NCI-H1417 (cell line): ENCODE results near the gene RRN3.
"Not testable (repeated sequence)": the region's sequence is repeated elsewhere in the genome, so short reads cannot be mapped to it uniquely, and the experiment has no call there.

Experiments
- DNase-seq, 3 experiments: peaks; one replicate each; lab custom pipeline; 2025; lab: John Stamatoyannopoulos, UW

Gene RRN3, protein sequence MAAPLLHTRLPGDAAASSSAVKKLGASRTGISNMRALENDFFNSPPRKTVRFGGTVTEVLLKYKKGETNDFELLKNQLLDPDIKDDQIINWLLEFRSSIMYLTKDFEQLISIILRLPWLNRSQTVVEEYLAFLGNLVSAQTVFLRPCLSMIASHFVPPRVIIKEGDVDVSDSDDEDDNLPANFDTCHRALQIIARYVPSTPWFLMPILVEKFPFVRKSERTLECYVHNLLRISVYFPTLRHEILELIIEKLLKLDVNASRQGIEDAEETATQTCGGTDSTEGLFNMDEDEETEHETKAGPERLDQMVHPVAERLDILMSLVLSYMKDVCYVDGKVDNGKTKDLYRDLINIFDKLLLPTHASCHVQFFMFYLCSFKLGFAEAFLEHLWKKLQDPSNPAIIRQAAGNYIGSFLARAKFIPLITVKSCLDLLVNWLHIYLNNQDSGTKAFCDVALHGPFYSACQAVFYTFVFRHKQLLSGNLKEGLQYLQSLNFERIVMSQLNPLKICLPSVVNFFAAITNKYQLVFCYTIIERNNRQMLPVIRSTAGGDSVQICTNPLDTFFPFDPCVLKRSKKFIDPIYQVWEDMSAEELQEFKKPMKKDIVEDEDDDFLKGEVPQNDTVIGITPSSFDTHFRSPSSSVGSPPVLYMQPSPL

DNA sequence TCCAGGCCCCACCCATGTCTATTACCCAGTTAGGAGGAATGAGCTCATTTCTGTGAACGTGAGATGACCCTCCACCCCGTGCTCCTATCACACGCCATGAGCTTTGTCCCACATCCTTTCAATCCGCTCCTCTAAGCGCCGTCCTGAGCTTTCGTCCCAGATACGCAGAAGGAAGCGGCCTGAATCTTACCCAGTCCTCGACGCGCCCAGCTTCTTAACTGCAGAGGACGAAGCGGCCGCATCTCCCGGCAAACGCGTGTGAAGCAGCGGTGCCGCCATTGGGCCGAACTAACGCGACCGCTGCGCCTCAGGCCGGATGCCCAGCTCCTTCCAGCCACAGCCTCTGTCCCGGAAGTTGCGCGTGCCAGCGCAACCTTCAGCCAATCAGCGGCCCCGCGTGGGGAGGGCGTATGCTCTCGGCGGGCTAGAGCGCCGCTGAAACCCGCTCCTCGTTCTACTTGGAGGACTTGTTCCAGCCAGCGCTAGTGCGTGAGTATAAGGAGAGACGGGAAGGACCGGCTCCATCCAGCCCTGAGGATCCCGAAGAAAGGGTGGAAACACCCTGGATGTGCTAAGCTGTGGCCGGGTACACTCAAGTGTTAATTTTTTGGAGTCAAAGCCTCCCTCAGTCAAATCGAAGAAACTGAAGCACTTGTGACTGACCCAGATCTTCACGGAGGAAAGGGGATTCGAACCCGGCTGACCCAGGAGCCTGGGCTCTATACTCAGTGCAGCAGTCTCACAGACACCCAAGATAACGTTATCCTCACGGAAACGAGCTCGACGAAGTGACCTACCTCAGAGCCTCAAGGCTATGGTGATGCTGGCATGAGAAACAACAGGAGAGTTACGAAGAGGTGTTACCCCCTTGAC lies at the start of gene RRN3:
RRN3 (minus strand) TSS at position 318 of the 873 bp plus-strand sequence; CDS start at position 279, 39 bp downstream.
- peak; percentile 76 to 93 (median 92) for DNase-seq

DNA sequence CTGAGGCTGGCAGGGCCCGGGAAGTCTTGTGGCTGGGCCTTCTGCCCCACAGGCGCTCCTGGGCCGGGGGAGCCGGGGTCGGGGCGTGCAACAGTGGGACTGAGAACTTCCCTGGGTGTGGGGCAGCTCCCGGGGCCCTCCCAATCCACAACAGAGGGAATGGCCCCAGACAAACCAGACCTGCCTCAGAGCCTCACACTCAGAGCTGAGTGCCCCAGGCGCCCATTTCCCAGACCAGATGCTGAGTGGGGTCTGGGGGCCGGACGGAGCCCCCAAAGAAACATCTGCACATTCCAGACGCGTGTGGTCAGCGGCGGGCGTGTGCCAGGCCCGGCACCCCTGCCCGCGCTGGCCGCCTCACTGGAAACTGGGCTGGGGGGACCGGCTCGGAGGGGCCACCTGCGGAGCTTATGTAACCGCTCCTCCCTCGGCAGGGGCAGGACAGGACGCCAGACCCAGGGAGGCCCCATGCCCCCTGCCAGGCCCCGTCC lies 49.6 kb upstream of the RRN3 start:
- DNase-seq: not testable (repeated sequence)

DNA sequence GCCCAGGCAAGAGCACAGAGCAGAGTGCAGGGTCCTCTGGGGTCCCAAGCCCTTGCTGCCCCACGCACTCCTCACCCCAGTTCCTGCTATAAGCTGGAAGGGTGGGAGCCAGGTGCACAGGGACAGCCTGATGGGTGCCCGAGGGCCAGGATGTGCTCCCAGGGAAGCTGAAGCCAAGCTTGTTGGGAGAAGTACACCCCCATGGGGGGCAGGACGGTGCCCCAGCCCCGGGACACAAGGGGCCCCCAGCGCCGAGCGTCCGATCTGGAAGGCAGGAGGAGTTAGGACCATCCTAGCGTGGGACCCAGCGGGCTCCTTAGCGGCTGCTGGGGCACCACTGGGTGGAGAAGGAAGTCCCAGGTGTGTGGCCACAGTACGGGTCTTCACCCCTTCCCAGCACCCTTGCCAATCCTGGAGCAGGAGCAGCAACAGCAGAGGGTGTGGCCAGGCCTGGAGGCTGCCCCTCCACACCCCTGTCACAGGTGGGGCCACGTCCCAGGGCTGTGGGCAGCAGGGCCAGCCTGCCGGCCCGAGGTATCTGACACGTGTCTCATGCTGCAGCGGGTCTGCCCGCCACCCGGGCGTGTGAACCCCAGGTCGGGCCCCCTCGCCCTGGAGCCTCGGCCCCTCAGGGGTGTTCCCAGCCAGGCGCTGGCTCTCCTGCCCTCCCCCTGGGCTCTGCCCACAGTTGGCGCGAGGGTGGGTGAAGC lies 49.0 kb upstream of the RRN3 start:
- DNase-seq: not testable (repeated sequence)

DNA sequence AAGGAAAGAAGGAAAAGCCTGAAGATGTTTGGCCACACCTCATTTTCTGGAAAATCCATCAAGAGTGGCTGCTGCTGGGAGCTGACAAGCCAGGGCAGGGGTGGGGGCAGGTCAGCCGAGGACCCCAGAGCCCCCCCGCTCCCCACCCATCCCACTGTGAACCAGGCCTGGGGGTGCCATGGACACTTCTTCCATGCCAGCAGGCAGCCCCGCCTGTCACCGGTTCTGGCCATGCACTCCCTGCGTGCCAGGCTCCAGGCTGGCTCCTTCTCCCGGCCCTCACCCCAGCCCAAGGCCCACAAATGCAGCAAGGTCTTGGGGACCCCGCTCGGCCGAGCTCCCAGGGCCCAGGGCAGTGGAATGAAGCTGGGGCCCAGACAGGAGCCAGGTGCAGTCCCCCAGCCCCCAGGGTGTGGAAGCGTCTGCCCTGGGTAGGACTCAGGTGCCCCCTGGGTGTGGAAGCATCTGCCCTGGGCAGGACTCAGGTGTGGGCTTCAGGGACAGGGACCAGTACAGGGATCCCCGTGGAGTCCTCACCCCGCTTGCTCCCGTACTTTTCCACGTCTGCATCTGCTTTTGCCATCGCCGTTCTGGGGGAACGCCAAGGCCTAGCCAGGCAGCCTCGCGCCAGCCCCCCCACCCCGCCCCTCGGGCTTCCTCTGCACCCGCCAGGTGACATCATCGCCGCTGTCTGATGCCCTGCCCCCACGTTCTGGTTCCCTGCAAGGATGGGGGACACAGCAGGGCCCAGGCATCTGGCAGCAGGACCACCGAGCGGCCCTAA lies 48.2 kb upstream of the RRN3 start:
- not testable (repeated sequence) for DNase-seq

DNA sequence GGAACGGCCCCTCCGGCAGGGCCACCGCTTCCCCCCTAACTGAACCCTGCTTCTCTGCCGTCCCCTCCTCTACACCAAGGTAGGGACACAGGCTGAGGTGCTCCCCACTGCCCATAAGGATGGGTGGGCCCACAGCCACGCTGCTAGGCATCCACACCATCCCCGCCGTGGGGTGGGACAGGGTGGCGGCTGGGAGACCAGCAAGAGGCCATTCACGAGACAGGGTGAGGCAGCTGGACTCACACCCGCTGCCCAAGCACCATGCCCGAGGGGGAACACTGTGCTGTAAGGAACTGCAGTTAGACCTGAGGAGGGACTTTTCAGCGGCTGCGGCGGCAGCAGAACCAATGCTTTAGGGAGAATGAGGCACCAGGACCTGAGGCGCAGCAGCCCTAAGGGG lies 47.5 kb upstream of the RRN3 start:
- no peak for DNase-seq

DNA sequence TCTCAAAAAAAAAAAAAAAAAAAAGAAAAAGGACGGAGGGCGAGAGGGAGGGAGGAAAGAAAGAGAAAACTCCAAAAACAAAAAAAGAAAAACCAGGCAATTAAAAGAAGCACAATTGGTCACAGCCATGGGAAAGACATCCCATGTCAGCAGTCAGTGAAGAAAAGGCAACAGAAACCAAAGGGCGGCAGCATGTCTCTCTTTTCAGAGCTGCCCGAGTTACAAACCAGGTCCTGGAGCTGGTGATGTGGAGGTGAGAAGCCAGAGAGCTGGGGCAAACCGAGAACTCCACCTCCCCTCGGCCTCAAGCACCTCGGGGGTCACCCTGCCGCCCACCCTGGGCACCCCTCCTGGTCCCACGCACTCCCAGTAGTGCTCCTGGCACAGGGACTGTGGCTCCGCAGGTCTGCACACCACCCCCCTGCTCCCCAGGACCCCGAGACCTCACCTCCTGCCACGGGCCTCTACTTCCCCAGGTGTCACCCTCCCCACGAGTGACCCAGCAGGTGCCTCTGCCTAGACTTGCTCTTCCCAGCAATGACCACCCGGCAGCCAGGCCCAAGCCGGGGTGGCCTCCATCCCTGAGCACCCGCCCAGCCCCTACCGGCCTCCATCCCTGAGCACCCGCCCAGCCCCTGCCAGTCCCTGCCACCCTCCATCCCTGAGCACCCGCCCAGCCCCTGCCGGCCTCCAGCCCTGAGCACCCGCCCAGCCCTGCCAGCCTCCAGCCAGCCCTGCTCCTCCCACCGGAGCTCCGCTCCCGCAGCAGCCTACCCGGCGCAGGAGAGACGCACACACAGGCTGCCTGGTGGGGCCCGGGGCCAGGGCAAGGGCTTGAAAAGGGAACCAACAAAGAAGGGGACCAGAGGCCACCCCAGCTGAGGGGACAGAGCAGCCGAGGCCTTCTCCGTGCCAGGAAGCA lies 46.6 kb upstream of the RRN3 start:
- not testable (repeated sequence) for DNase-seq

DNA sequence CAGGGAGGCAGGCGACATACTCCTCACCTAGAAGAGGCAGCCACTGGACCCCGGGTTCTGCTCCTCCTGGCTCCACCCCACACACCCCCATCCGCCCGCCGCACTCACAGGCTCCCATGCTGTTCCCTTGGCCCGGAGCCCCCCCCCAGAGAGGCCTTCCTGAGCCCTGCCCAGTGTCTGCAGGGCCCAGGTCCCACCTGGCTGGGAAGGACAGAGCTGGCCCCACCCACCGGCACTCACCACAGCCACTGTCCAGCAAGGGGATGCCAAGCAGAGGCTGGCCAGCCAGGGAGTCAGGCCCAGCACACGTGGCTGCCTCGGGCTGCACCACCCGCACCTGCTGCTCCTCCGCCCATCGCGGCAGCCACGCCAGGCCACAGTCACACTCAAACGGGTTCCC lies 43.4 kb upstream of the RRN3 start:
- DNase-seq: peak in 1 of 3 experiments; percentile 7

DNA sequence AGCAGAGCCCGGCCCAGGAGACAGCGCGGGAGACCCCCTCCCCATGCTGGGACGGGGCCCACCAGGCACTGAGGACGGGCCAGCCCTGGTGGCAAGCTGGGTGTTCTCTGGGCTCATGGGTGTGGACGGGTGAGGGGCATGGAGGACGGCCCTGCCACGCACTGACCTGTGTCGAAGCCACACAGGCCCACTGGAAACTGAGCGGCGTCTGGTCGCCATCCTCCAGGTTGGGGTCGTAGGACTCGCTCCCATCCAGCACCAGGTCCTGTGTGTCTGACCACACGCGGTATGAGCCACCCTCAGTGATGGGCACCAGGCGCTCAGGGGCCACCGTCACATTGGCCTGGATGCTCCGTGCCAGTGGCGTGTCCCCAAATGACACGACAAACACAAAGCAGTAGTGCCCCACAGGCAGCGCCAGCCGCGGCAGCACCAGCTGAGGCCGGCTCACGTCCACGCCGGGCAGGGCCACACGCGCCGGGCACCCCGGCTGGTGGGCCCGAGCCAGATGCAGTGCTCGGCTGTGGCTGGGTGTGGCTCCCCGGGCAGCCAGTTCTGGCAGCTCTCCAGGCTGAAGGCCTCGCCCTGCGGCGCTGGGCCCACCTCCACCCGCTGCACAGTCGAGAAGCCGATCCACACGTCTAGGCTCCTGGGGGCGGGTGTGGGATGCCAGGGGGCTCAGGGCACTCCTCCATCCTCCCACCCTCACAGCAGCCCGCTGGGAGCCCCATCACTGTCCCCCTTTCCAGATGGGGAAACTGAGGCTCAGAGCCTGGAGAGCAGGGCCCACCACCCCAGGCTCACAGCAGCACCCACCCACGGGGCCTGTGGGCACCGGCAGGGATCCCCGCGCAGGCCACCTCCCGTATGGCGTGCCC lies 41.6 kb upstream of the RRN3 start:
- DNase-seq: not testable (repeated sequence)

DNA sequence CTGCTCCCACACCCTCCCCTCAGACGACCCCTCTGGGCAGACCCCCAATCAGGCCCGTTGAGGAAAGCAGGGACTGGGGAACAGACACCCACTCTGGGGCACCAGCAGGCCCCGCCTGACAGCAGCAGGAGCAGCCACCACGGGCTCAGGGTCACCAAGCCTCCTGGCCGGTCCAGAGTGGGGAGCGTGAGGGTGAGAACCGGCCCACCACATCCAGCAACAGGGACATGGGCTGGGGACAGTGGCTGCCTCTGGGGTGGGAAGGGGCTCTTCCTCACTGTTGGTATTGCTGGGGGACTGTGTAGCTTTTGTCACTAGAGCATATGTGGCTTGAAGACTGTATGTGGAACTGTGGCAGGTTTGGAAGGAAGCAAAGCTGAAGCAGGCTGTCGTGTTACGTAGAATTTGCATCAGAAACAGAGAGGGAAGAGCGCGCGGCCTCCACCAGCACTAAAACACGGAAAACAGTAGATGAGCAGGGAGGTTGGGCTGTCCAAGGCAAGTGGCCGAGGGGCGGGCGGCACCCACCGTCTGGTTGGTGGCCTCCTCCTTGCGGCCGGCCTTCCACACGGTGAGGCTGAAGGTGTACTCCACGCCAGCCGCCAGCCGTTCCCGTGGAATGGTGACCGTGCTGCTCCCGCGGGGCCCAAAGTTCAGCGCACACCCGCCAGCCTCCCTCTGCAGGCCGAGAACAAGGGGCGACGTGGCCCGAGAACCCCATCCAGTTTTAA lies 40.8 kb upstream of the RRN3 start:
- DNase-seq: not testable (repeated sequence)

DNA sequence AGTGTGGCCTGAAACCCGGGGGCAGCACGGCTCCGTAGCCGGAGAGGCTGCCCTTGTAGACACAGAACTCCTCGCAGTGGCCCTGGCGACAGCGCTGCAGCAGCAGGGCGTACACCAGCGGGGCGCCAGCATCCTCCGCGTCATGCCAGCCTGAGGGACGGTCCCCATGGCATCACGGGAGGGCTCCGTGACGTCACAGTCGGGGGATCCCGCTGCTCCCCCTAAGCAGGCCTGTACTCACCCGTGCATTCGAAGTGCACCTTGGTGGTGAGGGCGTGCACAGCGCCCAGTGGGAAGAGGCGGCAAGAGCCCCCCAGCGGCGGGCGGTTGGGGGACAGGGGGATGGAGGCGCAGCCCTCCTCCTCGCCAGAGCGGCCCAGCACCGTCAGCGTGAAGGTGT lies 39.5 kb upstream of the RRN3 start:
- DNase-seq: not testable (repeated sequence)

DNA sequence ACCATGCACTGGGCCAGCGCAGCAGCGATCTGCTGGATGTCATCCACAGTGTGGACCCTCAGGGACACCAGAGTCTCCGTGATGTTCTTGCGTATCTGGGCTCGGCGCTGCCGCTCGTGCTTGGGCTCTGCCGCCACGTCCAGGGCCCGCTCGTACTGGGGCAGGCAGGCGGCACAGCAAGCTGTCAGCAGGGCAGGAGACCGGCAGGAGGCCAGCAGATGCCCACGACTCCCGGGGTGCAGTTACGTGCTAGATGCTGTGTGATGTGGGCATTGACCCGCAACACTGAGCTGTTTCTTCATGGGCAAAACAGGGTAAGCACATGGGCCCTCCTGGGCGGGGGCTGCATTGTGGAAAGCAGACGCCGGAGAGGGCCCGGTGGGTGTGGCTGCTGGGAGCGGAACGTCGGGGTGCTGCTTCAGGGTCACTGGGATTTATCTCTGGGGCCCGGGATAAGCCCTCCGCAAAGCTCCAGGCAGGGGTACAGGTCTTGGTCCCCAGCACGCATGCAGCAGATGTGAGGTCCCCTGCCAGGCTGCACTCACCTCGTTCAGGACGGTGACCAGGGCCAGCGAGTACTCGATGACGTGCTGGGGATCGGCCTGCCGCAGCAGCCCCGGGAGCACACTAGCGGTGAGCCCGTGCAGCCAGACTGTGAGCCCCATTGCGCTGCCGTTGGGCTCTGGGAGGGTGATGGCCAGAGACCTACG lies 38.8 kb upstream of the RRN3 start:
- DNase-seq: not testable (repeated sequence)

DNA sequence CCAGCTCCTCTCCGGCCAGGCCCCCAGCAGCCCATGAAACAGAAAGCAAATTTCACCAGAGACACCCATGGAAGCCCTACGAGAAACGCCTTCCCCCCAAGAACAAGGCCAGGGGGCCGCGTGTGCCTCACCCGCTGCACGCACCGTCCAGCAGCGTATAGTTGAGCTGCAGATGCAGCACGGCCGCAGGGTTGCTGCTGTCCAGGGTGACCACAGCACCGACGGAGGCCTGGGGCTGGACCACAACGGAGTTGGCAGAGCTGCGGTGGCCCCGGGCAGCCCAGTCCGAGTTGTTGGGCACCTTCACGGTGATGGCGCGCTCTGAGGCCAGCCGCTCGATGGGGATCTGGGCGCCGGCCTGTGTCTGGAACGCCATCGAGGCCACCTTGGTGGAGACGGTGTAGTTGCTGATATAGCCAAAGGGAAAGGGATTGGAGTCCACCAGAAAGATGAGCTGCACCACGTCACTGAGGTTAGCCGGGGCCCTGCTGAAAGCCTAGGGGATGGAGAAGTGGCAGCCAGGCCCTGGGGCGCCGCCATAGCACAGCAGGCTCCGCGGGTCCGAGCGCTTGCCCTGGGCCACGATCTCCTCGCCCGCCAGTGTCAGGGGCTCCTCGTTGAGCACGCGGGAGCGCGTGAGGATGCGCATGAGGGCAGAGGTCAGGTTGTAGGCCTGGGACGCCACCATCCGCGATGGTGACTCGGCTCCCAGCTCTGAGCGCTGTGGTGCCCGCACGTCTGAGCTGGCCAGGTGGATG lies 37.0 kb upstream of the RRN3 start:
- not testable (repeated sequence) for DNase-seq

DNA sequence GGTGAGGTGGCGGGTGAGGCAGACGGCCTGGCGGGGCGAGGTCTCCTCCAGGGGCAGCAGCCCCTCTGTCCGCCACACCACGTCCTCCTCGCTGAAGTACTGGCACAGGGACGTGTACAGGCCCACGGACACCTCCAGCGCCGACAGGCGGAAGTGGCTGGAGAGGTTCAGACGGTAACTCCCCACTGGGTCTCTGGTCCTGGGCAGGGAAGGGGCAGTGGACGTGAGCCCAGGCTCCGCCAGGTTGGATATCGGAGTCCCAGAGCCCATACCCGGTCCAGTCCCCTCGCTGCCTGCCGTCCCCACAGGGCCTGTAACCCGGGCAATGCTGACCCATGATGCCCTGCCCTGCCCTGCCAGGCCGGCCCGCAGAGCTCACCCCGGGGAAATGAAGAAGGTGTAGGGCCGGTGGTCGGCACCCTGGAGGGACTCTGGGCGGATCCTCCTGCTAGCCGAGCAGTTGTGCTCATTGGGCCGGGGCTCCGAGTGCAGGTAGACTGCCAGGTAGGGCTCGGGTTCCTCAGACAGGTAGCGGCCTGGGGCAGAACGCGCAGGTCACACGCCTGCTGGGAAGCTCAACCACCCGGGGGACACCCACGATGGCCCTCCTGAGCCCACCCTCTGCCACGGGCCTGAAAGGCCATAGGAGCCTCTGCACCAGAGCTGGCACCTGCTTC lies 36.3 kb upstream of the RRN3 start:
- DNase-seq: not testable (repeated sequence)

DNA sequence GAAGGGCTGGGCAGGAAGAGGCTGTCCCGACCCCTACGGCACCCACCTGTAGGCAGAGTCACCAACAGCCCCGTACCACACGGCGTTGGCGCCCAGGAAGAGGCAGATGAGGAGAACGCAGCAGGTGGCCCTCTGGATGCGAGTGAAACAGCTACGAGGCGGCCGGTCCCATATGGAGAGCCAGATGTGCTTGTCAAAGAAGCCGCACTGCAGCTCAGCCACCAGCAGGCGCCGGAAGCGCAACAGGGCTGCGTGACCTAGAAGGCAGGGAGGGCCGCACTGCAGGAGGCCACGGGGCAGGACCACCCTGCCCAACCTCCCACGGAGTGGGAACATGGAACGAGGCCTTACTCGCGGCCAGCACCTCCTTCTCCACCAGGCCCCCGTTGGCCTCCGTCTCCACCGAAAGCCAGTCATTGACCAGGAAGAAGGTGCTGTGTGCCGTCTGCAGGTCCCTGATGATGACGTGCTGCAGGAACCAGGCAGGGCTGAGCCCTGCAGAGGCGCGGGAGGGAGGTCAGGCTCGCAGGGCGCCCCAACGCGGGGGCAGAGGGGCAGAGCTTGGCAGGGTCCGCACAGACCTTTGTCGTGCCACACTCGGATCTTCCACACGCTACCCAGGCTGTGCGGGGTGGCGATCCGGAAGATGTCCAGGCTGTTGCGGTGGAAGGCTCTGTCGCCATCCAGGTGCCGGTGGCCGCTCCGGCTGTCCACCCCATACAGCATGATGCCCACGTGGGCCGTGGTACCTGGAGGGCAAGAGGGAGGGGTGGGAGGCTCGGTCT lies 33.8 kb upstream of the RRN3 start:
- not testable (repeated sequence) for DNase-seq

DNA sequence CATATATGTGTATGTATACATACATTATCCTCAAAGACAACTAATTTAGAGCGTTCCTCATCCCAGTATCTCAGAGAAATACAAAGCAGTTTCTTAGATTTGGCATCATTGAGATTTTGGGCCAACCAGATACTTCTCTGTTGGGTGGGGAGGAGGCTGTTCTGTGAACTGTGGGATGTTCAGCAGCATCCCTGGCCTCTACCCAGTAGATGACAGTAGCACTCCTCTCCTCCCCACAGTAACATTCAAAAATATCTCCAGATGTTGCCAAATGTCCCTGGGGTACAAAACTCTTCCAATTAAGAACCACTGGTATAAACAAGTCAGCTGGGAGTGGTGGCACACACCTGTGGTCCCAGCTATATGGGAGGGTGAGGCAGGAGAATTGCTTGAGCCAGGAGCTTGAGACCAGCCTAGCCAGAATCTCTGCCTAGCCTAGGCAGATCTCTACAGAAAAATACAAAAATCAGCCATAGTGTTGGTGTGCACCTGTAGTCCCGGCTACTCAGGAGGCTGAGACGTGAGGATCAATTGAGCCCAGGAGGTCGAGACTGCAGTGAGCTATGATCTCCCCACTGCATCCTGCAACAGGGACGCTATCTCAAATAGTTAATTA lies 6.4 kb upstream of the RRN3 start:
- not testable (repeated sequence) for DNase-seq
